B cell (primary cell): ENCODE results near the gene PLPPR3.

Experiments
- CTCF ChIP-seq: fragments of 200-600 bp; IDR thresholded peaks from one replicate; pipeline ENCODE4 v1.8.0; 2022; ENCODE audit warnings: antibody characterized with exemption, mild to moderate bottlenecking
- EZH2 ChIP-seq: IDR thresholded peaks from 2 replicates; pipeline ENCODE4 v1.6.1; 2012; ENCODE audit warnings: borderline replicate concordance, low read depth, mild to moderate bottlenecking, moderate library complexity, low read length; ENCODE audit not compliant: insufficient read depth, poor library complexity, severe bottlenecking

- TF ChIP-seq CTCF = no peak
- TF ChIP-seq EZH2 = no peak
Measured at GRCh38 chr19:844546-844971, 22.8 kb upstream of the PLPPR3 start.
